SW480 (cell line): ENCODE data around the gene CADPS2.

Experiments
- DNase-seq: peaks from one replicate; pipeline ENCODE4 v3.0.0-alpha.2; 2016; ENCODE audit warnings: low spot score

CADPS2 gene

GRCh38 chr7:122453432-122453831, 432.8 kb downstream of the CADPS2 start:
- DNase-seq, result no peak

DNA sequence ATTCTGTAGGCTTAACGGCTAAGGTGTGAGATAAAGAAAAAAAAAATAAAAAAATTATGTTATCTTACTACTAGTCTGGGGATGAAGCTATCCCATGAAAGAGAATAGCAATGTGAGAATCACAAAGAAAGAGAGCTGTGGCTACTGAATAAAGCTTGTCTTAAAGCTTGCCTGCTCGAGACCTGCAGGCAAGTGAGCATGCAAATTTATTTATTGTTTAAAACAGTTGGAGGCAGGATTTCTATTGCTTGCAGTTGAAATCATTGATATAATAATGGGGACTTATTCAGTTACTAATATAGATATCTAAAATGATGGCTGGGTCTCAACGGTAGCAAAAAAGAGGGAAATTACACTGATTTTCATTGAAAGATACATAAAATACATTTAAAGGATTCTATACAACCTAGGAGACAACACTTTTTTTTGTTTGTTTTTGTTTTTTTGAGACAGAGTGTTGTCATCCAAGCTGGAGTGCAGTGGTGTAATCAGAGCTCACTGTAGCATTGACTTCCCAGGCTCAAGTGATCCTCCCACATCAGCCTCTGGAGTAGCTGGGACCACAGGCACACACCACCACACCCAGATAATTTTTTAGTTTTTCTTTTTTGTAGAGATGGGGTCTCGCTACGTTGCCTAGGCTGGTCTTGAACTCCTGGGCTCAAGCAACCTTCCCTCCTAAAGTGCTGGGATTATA, 437.2 kb downstream of the CADPS2 start:
- no peak for DNase-seq

DNA sequence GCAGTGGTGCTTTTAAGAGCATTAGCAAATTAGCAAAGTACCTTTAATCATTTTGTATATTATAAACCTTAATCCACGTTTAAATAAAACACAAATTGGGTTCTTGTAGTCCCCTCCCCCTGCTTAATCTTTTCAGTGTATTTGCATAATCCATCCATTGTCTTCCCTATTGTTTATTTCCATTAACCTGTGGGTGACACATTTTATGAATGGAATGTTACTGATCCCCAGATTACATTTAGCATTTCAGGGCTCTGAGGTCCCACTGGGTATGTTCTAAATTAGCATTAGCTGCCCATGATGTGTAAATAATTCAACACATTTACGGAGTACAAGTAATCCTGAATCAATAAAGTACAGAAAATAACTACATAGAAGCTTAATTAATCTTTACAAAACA, 443.3 kb downstream of the CADPS2 start:
- DNase-seq, result no peak

GRCh38 chr7:122438492-122438891, 447.8 kb downstream of the CADPS2 start:
- DNase-seq, result no peak

DNA sequence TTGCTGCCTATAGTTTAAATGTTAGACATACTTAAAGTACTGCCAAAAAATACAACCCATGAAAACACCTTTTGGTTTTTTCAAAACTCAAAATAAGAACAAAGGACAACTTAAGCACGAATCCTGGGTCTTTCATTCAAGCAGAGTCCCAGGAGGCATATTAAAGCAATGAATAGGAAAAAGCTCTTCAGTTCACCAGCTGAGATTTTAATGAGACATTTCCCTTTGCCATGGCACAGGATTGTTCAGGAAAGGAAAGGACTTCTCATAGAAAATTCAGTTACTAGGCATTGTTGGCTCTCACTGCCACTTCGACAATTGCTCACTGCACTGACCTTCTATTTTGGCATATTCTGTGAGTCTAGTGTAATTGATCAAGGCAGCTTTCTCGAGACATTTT, 448.3 kb downstream of the CADPS2 start:
- DNase-seq, result no peak

GRCh38 chr7:122433765-122434164, 452.5 kb downstream of the CADPS2 start:
- no peak for DNase-seq

GRCh38 chr7:122430710-122431109, 455.6 kb downstream of the CADPS2 start:
- DNase-seq, result no peak

GRCh38 chr7:122429926-122430325, 456.3 kb downstream of the CADPS2 start:
- DNase-seq, result no peak

DNA sequence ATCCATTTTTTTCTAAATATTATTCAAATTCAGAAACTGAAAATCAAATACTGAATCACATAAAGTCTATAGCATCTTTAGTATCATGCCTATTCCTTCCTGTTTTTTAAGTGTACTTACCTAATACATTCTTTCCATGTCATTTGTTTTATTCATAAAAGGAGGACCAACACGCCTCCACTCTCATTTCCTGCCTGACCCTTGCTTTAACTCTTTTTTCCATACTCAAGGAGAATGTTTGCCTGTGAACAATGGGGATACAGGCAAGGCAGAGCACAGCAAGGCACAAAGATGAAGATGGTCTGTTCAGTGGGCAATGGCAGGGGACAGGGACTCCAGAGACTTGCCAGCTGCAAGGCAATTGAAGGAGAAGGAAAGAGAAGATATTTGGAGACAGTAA, 460.5 kb downstream of the CADPS2 start:
- DNase-seq, result no peak

DNA sequence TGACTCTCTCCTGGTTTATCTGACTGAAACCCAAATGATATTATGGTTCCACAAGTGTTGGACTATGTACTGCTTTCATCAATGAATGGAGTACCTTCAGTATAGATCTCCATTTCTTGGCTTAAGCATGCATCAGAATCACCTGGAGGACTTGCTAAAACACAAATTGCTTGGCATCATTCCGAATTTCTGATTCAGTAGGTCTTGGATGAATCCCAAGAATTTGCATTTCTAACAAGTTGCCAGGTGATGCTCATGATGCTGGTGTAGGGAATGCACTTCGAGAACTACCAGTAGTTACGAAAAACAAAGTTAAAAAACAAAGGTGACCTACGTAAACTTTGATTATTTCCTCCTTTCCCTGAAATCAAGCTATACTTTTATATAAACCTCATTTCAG, 462.7 kb downstream of the CADPS2 start:
- DNase-seq, result no peak

DNA sequence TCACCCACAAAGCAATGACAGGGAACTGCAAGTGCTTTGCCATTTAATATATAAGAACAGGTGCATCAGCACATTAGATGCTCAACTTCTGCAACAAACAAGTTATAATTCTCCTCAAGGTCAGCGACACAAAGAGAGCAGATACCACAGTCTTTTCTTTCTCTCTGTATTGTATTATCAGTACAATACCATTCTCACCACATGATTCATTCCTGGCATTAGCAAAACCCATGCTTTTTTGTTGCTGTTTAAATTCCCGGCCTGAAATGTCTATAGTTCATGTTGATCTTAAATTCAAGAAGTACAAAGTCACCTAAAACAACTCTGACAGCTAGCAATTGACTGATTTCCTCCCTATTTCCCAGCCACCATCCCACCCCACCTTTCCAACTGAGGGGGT, 469.9 kb downstream of the CADPS2 start:
- no peak for DNase-seq

GRCh38 chr7:122415510-122415909, 470.8 kb downstream of the CADPS2 start:
- DNase-seq, result no peak

- DNase-seq, result no peak
These were observed 472.9 kb downstream of the CADPS2 start for GRCh38 chr7:122413339-122413738.

DNA sequence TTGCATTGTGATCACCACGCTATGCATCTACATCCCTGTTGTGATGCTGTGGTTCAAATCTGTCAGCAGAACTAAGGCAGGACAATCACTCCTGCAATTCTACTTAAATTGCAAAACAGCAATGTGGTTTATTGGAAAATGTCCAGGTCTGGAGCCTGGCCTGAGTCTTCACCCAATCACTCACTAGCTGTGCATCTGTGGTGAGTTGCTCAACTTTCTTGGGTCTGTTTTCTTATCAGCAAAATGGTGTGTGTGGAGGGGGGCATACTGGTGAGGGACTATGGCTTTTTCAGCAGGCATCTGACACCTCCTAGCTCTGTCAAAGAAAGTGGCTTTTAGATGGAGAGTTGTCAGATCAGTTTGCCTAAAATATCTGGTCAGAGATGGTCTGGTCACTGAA, 473.4 kb downstream of the CADPS2 start:
- DNase-seq, result no peak

GRCh38 chr7:122412441-122412840, 473.8 kb downstream of the CADPS2 start:
- DNase-seq, result no peak

GRCh38 chr7:122407195-122407594, 479.1 kb downstream of the CADPS2 start:
- DNase-seq, result no peak

DNA sequence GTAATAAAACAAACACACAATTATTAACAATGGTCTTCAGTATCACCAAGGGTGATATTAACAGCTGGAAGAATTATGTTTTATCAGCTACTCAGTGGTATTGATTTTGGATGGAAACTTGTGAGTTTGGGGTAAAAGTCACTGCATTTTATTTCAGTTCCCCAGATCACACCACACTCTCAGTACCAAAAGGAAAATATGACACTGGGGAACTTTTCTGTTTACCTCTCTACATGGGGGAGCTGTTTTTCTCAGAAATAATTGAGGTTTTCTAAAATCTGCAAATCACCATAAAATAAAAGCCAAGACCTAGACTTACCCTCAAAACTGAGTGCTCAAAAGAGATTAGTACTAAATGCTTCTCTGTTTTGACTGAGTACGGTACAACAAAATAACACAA, 483.1 kb downstream of the CADPS2 start:
- DNase-seq, result no peak

DNA sequence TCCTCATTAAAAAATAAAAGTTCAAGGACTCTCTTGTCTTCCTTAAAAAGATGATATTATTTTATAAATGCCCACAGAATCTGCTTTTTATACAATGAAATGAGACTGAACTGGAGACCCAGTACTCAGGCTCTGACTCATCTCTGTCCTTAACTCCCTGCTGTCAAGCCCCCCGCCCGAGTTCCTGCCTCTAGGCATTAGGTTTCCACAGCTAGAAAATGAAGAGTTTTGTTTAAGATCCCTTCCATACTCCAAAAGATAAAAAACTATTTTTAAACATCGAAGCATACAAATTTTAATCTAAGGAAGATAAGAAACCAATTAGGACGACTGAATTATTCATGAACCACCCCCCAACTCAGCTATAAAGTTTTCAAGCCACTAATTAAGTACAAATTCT, 484.0 kb downstream of the CADPS2 start:
- no peak for DNase-seq

- no peak for DNase-seq
These were observed 488.9 kb downstream of the CADPS2 start for GRCh38 chr7:122397381-122397780.

DNA sequence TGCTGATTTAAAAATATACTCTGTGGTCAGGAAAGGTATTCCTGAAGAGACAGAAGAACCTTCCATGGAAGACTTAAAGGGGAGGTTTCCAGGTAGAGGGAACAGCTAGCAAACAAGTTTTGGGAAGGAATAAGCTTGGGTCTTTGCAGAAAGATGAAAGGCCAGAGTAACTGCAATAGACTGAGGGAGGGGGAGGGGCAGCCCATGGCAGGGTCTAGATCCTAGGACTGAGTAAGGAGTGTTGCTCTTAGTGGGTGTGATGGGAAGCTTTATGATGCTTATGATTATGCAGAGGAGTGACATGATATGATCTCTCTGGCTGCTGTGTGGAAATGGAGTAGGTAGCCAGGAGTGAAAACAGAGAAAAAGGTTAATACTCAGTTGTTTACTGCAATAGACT, 491.7 kb downstream of the CADPS2 start:
- DNase-seq, result no peak

DNA sequence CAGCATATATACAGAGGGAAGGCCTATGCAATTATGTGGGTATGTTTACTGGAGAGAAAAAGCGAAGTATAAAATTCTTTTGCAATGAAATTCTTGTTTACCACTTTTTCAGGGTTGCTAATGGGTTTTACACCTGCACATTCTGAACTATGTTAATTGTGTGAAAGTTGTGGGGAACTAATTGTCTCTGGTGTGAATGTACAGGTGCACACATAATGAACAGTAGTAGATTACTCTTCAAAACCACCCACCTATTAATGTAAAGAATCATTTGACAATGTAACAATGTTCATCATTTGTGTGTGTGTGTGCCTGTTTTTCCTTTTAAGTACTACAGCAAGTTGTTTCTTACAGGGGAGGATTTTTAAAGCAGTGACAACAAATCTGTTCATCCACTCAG, 501.7 kb downstream of the CADPS2 start:
- DNase-seq, result no peak

DNA sequence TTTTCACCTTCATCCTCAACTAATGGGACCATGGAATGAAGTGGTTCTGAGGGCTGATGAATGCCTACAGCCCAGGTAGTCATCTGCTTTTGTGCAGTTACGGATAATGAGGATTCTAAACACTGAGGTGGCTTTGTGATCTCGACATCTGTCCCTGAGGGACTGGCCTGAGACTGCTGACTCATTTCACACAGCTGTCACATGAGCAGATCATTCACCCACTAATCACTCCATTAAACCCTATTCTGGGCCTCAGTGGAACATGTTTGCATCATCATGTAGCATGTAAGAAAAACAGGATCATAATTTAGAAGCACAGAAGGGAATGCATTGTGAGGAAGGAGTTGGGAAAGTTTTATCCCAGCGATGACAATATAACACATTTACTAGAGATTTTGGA, 502.3 kb downstream of the CADPS2 start:
- no peak for DNase-seq

DNA sequence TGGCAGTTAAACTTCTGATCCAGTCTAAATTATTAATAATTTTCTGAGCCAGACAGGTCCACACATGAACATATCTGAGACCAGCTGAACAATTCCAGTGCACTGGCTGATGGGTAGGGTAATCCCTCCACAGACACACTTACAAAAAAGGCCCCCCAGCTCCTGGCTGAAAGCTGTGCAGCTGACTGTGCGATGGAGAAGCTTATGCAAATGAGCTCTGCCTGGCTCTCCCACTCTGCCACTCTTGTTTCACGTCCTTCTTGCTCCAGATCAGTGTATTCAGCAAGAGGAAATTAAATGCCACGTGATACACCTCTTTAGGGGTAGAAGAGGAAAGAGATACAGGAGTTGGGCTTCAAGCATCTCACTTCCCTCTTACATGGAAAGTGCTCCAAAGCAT, 505.3 kb downstream of the CADPS2 start:
- DNase-seq, result no peak

- no peak for DNase-seq
These were observed 506.8 kb downstream of the CADPS2 start for GRCh38 chr7:122379491-122379890.

DNA sequence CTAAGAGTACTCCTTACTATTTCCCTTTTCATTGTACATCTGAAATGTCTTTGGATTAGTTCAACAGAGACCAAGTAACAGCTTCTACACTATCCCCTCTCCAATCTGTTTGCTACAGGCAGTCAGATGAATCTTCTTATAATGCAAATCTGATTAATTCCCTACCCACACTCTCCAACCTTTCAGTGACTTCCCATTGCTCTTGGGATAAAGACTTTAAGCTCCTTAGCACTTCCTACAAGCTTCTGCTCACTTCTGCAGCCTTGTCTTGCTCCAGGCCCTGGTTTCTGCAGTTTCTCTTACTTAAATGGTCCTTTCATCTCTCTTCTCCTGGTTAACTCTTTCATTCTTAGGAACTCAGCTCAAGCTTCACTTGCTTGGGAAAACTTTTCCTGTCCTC, 516.5 kb downstream of the CADPS2 start:
- no peak for DNase-seq
